ENCODE results near the gene ITPRIPL1.

DNA sequence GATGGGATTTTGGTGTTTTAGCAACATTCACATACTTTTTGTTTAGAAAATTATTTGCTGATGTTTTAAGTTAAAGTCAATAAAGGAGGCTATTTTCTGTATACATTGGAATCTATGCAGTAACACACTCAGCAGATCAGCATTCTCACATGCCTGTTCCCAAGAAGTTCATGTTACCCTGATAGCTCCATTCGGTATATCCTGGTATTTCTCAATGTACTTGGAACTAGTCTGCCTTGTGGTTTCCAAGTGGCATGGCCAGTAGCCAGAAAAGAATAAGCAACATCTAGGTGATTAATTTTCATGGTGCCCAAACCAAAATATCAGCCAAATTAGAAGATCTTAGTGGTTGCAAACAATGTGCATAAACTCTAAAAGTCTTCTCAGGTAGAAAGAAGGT, 5.3 kb downstream of the ITPRIPL1 start:
- TF ChIP-seq, protein P1, sequence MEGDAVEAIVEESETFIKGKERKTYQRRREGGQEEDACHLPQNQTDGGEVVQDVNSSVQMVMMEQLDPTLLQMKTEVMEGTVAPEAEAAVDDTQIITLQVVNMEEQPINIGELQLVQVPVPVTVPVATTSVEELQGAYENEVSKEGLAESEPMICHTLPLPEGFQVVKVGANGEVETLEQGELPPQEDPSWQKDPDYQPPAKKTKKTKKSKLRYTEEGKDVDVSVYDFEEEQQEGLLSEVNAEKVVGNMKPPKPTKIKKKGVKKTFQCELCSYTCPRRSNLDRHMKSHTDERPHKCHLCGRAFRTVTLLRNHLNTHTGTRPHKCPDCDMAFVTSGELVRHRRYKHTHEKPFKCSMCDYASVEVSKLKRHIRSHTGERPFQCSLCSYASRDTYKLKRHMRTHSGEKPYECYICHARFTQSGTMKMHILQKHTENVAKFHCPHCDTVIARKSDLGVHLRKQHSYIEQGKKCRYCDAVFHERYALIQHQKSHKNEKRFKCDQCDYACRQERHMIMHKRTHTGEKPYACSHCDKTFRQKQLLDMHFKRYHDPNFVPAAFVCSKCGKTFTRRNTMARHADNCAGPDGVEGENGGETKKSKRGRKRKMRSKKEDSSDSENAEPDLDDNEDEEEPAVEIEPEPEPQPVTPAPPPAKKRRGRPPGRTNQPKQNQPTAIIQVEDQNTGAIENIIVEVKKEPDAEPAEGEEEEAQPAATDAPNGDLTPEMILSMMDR (IDR thresholded peaks at IDR 0.05): no peak
- TF ChIP-seq POLR2AphosphoS5 (IDR thresholded peaks at IDR 0.05) (peak; percentile 86), POLR2A (IDR thresholded peaks at IDR 0.05) (no peak)
